OCI-LY7 (cell line): ENCODE measurements around the gene VPS13D.

ENCODE experiments used
- EZH2phosphoT487 ChIP-seq: fragments of 200-600 bp; sonication (generic); IDR thresholded peaks from 2 replicates; pipeline ENCODE4 v1.6.1; 2018; ENCODE audit warnings: low read depth, borderline replicate concordance, mild to moderate bottlenecking, mixed run types, antibody characterized with exemption, low read length, moderate library complexity, mixed read lengths
- TF ChIP-seq, protein P1 (sequence below): fragments of 200-600 bp; sonication (generic); conservative IDR thresholded peaks from 2 replicates; pipeline ENCODE4 v1.5.1; 2014; ENCODE audit warnings: mild to moderate bottlenecking, antibody characterized with exemption, low read length, moderate library complexity, mixed read lengths

- TF ChIP-seq, protein P1, sequence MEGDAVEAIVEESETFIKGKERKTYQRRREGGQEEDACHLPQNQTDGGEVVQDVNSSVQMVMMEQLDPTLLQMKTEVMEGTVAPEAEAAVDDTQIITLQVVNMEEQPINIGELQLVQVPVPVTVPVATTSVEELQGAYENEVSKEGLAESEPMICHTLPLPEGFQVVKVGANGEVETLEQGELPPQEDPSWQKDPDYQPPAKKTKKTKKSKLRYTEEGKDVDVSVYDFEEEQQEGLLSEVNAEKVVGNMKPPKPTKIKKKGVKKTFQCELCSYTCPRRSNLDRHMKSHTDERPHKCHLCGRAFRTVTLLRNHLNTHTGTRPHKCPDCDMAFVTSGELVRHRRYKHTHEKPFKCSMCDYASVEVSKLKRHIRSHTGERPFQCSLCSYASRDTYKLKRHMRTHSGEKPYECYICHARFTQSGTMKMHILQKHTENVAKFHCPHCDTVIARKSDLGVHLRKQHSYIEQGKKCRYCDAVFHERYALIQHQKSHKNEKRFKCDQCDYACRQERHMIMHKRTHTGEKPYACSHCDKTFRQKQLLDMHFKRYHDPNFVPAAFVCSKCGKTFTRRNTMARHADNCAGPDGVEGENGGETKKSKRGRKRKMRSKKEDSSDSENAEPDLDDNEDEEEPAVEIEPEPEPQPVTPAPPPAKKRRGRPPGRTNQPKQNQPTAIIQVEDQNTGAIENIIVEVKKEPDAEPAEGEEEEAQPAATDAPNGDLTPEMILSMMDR, result no peak
- no peak for TF ChIP-seq EZH2phosphoT487
Observed at GRCh38 chr1:12486059-12486341, 256.2 kb downstream of the VPS13D start.
